Esophagus (tissue), 2 donors: Measurements from ENCODE around the gene RNASE1. TPM values are rescaled to one million over a fixed set of nuclear protein-coding genes. Genes with fewer than 3 reads are reported as not detected.

ENCODE experiments used
- H3K27ac ChIP-seq, 2 donors: one replicate each; pipeline ENCODE4 v1.5.1; 2013; ENCODE audit warnings: low read depth in 2 of 2, mild to moderate bottlenecking in 2 of 2, inconsistent platforms in 1 of 2, low read length in 1 of 2, moderate library complexity in 1 of 2
- H3K27me3 ChIP-seq, 2 donors: one replicate each; pipeline ENCODE4 v1.6.1; 2013; ENCODE audit warnings: low read length in 2 of 2, control low read depth in 1 of 2, mild to moderate bottlenecking in 1 of 2; ENCODE audit not compliant: insufficient read depth in 2 of 2, control insufficient read depth in 1 of 2
- H3K36me3 ChIP-seq, 2 donors: one replicate each; pipeline ENCODE4 v1.6.1; 2013; ENCODE audit warnings: low read length in 1 of 2; ENCODE audit not compliant: control insufficient read depth in 2 of 2, insufficient read depth in 2 of 2
- H3K4me1 ChIP-seq, 2 donors: one replicate each; pipeline ENCODE4 v1.6.1; 2013; ENCODE audit warnings: low read length in 1 of 2; ENCODE audit not compliant: control insufficient read depth in 2 of 2, insufficient read depth in 2 of 2
- H3K4me3 ChIP-seq, 2 donors: one replicate each; pipeline ENCODE4 v1.5.1; 2013; ENCODE audit warnings: low read length in 2 of 2, mild to moderate bottlenecking in 2 of 2, low read depth in 1 of 2, moderate library complexity in 1 of 2
- H3K9me3 ChIP-seq, 2 donors: one replicate each; pipeline ENCODE4 v1.6.1; 2013; ENCODE audit warnings: mild to moderate bottlenecking in 2 of 2, low read depth in 1 of 2, low read length in 1 of 2, moderate library complexity in 1 of 2; ENCODE audit not compliant: control insufficient read depth in 2 of 2, insufficient read depth in 1 of 2
- WGBS, 2 donors: extraction: QIAGEN DNeasy Blood & Tissue Kit; methylation state at CpG; one replicate each; pipeline ENCODE4 v1.1.7; 2013; 5-methylcytosine and 5-hydroxymethylcytosine counted together
- polyA plus RNA-seq, 2 donors: library from polyadenylated mRNA; stranded (reverse); fragments of 200-250 nt; gene quantifications; one replicate each; pipeline ENCODE4 v1.2.3, GENCODE V29; 2013
- donor health status: healthy with polysubstance abuse.
- donor health status: Bipolar disorder and iron deficiency.

RNASE1 gene
- polyA plus RNA-seq, 2 donors: 21.7 to 46.5 TPM

DNA sequence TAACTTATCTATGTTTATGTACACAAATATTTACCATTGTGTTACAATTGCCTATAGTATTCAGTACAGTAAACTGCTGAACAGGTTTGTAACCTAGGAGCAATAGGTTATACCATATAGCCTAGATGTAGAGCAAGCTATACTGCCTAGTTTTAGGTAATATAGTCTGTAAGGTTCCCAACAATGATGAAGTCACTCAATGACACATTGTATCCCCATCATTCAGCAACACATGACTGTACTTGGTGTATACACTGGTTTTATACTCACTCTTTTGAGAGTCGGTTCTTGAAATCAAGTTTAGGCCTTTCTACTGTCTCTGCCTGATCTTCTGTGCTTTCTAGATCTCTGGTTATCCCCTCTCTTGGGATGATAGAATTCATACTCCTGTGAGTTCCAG lies 5.5 kb downstream of the RNASE1 start:
- no peaks in the 10 kb centered on the region for H3K4me1 ChIP-seq
- H3K9me3 ChIP-seq: no peaks in the 10 kb centered on the region
- H3K36me3 ChIP-seq: no peaks in the 10 kb centered on the region
- 74 to 84% methylated on average over 1 of the region's 1 CpG for WGBS, 2 donors
- H3K4me3 ChIP-seq: no peak overlapping the region
- no peak overlapping the region for H3K27ac ChIP-seq
- H3K27me3 ChIP-seq: no peaks in the 10 kb centered on the region

DNA sequence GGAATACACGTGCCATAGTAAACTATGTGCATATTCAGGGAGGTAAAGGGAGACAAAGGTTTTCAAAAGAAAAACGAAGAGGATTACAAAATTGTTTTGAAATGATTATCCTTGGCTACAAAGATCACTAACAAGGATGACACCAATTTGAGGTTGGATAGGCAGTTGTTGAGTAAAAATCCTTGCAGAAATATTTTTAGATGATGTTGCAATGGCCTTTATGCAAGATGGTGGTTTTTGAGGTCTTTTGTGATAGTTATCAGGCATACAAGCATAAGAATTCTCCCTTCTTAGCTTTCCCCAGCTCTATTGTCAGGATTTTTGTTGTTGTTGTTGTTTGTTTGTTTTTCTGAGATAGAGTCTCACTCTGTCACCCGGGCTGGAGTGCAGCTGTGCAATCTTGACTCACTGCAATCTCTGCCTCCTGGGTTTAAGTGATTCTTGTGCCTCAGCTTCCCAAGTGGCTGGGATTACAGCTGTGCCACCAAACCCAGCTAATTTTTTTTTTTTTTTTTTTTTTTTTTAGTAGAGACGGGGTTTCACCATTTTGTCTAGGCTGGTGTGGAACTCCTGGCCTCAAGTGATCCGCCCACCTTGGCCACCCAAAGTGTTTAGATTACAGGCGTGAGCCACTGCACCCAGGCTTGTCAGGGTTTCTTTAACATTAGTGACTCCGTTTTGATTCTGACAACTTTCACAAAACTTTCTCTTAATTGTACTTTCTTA lies 7.8 kb downstream of the RNASE1 start:
- no peak overlapping the region for H3K4me3 ChIP-seq
- no peaks in the 10 kb centered on the region for H3K9me3 ChIP-seq
- no peaks in the 10 kb centered on the region for H3K4me1 ChIP-seq
- H3K27ac ChIP-seq: no peak overlapping the region
- no peaks in the 10 kb centered on the region for H3K27me3 ChIP-seq
- no peaks in the 10 kb centered on the region for H3K36me3 ChIP-seq
- 69 to 73% methylated on average over 7 of the region's 7 CpGs for WGBS, 2 donors

DNA sequence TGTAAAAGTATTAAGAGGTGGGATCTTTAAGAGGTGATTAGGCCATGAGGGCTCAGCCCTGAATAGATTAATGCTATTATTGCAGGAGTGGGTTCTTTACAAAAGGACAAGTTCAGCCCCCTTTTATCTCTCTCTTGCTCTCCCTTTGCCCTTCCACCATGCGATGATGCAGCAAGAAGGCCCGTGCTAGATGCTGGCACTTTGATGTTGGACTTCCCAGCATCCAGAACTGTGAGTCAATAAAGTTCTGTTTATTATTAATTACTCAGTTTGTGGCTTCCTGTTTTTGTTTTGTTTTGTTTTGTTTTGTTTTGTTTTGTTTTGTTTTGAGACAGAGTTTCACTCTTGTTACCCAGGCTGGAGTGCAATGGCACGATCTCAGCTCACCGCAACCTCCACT lies 10.1 kb downstream of the RNASE1 start:
- Histone ChIP-seq H3K4me1 (no peaks in the 10 kb centered on the region), H3K9me3 (no peaks in the 10 kb centered on the region), H3K4me3 (no peak overlapping the region), H3K27ac (no peak overlapping the region), H3K27me3 (no peaks in the 10 kb centered on the region), H3K36me3 (no peaks in the 10 kb centered on the region)
- 82 to 86% methylated on average over 4 of the region's 4 CpGs for WGBS, 2 donors

DNA sequence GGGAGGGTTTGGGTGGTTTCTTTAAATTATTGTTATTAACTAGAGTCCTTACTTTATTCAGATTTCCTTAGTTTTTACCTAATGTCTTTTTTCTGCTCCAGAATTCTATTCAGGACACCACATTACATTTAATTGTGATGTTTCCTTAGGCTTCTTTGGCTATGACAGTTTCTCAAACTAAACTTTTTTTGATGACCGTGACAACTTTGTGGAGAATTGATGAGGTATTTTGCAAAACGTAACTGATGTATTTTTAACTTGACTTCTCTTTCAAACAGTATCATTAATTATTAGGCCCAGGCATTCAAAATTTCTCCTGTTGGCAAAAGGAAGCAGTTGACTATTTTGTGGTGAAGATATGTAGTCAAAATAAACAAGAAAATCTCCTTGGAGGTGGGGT lies 11.0 kb downstream of the RNASE1 start:
- H3K27me3 ChIP-seq: no peaks in the 10 kb centered on the region
- H3K9me3 ChIP-seq: no peaks in the 10 kb centered on the region
- WGBS, 2 donors: 33 to 54% methylated on average over 2 of the region's 2 CpGs
- H3K4me1 ChIP-seq: no peaks in the 10 kb centered on the region
- H3K4me3 ChIP-seq: no peak overlapping the region
- no peaks in the 10 kb centered on the region for H3K36me3 ChIP-seq
- H3K27ac ChIP-seq: no peak overlapping the region

DNA sequence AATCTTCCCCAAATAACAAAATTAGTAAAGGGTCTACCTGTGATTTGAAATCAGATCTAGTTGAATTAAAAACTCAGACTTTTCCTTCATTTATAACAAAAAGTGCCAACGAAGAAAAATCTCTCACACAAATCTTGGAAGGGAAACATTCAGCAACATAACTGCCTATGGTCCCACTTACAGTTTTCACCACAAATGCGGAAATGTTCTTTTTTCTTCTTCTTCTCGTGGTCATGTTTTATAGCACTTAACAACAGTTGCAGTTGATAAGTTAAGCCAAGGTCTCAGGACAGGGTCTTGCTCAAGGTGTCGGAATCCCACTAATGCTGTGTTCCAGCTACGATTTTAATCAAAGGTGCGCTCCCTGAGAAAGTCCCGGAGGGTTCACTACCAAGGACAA lies 11.5 kb downstream of the RNASE1 start:
- Histone ChIP-seq H3K27me3 (no peaks in the 10 kb centered on the region), H3K4me3 (no peak overlapping the region), H3K36me3 (no peaks in the 10 kb centered on the region), H3K4me1 (no peaks in the 10 kb centered on the region), H3K9me3 (no peaks in the 10 kb centered on the region), H3K27ac (no peak overlapping the region)
- WGBS, 2 donors: 67% methylated on average over 7 of the region's 7 CpGs

DNA sequence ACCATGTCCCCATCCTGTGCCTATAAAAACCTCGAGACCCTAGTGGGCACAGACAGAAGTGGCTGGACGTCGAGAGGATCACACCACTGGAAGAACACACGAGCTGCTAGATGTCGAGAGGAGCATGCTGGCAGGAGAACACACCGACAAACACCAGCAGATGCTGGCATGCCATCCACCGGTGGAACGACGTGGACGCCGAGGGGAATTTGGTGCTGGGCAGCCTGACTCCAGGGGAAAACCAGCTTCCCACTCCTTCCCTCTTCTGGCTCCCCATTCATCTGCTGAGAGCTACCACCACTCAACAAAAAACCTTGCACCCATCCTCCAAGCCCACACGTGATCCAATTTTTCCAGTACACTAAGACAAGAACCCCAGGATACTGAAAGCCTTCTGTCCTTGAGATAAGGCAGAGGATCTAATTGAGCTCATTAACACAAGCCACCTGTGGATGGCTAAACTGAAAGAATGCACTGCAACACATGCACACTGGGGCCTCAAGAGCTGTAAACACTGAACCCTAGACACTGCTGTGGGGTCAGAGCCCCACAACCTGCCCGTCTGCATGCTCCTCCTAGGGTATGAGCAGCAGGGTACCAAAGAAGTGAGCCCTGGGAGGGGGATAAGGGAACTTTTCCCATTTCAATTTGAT lies 12.1 kb downstream of the RNASE1 start:
- WGBS, 2 donors: 82 to 86% methylated on average over 13 of the region's 13 CpGs
- no peak overlapping the region for H3K4me3 ChIP-seq
- no peaks in the 10 kb centered on the region for H3K4me1 ChIP-seq
- no peaks in the 10 kb centered on the region for H3K9me3 ChIP-seq
- no peaks in the 10 kb centered on the region for H3K36me3 ChIP-seq
- H3K27me3 ChIP-seq: no peaks in the 10 kb centered on the region
- no peak overlapping the region for H3K27ac ChIP-seq

DNA sequence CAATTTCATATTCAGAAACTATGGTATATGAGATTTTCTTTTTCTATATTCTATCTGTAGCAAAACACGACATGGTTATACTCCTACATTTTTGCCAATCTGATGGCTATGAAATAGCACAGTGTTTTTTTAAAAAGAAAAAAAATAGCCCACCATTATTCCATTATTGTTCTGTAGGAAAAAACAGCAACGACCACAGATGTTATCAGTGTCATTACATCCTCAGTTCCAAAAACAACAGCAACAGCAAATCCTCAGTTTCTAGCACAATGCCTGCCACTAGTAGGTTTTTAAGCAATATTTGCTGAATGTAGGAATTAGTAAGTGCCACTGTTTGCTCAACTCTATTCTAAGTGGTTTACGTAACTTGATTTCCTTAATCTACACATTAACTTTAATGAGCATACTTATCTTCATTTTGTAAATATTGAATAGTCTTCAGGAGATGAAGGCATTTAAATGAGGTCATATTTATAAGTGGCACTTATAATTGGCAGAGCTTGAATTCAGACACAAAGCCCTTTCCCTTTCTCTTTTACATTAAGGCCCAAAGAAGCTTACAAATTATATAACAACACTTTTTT lies 13.3 kb downstream of the RNASE1 start:
- H3K4me1 ChIP-seq: no peaks in the 10 kb centered on the region
- no peaks in the 10 kb centered on the region for H3K27me3 ChIP-seq
- H3K4me3 ChIP-seq: no peak overlapping the region
- H3K27ac ChIP-seq: no peak overlapping the region
- H3K36me3 ChIP-seq: no peaks in the 10 kb centered on the region
- H3K9me3 ChIP-seq: no peaks in the 10 kb centered on the region
- WGBS, 2 donors: 61% methylated on average over 3 of the region's 3 CpGs

DNA sequence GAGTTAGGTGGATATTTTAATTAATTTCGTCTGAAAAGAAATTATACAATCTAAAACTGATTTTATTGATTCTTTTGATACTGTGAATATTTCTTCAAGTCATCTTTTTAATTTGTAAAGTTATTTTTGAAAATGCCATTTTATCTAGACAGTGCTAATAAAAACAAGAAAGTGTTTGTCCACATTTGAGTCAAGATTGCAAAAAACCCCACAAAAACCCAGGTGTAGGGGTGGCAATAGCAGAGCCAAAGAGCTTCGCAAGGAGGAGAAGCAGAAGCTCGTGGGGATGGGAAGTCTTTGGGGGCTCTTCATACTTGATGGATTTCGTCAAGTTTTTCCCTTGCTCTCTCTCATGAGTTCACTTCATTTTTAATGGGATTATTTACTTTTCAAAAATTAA lies 15.6 kb downstream of the RNASE1 start:
- H3K4me1 ChIP-seq: no peaks in the 10 kb centered on the region
- no peaks in the 10 kb centered on the region for H3K9me3 ChIP-seq
- WGBS, 2 donors: 68 to 73% methylated on average over 4 of the region's 4 CpGs
- H3K27me3 ChIP-seq: no peaks in the 10 kb centered on the region
- H3K4me3 ChIP-seq: no peak overlapping the region
- H3K36me3 ChIP-seq: no peaks in the 10 kb centered on the region
- no peak overlapping the region for H3K27ac ChIP-seq

DNA sequence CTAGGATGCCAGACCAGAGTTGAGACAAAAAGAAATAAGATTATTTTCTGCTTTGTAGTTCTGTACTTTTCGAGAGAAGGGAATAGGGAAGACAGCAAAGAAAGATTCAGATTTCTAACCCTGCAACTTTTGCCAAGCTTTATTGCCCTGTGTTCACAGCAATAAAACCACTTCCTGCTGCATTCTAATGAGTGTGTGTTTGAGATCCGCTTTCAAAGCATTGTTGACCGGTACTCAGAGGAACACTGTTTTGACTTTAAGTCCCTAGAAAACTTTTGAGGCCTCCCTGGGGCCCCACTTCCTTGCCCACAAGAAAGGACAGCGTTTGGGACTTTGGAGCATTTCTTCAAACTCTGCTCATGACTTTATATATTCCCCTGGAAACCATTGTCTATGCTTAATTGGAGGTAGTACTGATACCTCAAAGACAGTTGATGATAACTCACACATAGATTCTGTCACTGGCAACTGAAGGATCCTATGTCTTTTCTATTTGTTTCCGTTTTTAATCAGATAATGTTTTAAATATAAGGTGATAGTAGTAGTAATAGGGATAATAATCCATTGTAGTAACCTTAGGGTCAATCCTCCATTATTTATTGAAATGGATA lies 20.3 kb downstream of the RNASE1 start:
- no peaks in the 10 kb centered on the region for H3K4me1 ChIP-seq
- H3K36me3 ChIP-seq: no peaks in the 10 kb centered on the region
- H3K4me3 ChIP-seq: no peak overlapping the region
- WGBS, 2 donors: 17 to 18% methylated on average over 5 of the region's 5 CpGs
- H3K9me3 ChIP-seq: no peaks in the 10 kb centered on the region
- H3K27ac ChIP-seq: no peak overlapping the region
- H3K27me3 ChIP-seq: no peaks in the 10 kb centered on the region
